SK-N-MC (cell line): ENCODE results near the gene C1orf50.

Experiments
- EZH2 ChIP-seq: fragments of 200-600 bp; sonication (generic); IDR thresholded peaks from one replicate; pipeline ENCODE4 v1.6.1; 2017; ENCODE audit warnings: antibody characterized with exemption
- POLR2AphosphoS5 ChIP-seq: IDR thresholded peaks from 2 replicates; pipeline ENCODE4 v1.6.1; 2012; ENCODE audit warnings: mild to moderate bottlenecking, low read depth, low read length, borderline replicate concordance

DNA sequence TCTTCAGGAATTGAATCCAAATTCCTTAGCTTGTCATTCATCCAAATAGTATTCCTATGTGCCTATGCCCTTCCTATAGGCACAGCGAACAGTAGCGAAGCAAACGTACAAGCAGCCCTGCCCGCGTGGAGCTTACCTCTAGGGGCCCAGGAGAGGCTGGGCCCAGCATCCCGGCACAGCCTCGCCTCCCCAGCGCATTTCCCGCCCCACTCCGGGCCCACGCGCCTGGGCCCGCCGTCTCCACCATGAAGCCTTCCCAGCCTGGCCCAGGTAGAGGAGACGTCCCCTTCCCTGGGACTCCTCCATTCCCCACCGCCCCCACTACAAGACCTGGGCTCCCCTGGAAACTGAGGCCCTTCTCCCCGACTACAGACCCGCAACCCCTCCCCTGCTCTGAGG lies 17.5 kb downstream of the C1orf50 start:
- TF ChIP-seq EZH2 = no peak
- no peak for TF ChIP-seq POLR2AphosphoS5
